ENCODE results near the gene BTBD16.

BTBD16 gene

GRCh38 chr10:122265896-122266295, 5.2 kb upstream of the BTBD16 start:
- Histone ChIP-seq H2AFZ (no peak overlapping the region), H3K36me3 (ENCODE audit: control insufficient read depth, insufficient read depth, low read length) (no peaks in the 10 kb centered on the region), H3K27me3 (ENCODE audit: control insufficient read depth, insufficient read depth, low read length) (no peaks in the 10 kb centered on the region), H3K9ac (no peak overlapping the region), H3K79me2 (no peaks in the 10 kb centered on the region), H3K9me3 (ENCODE audit: control insufficient read depth, low read length) (no peaks in the 10 kb centered on the region), H3K4me3 (ENCODE audit: low read depth, low read length) (no peak overlapping the region), H3K4me2 (ENCODE audit: low read length) (no peak overlapping the region), H3K27ac (no peak overlapping the region), H3K4me1 (no peaks in the 10 kb centered on the region)
- no peak for TF ChIP-seq CTCF (IDR thresholded peaks at IDR 0.05)

- no peaks in the 10 kb centered on the region for H3K4me1 ChIP-seq
- H2AFZ ChIP-seq, result peak overlapping the region; percentile 12
- no peak overlapping the region for H3K27ac ChIP-seq
- no peak overlapping the region for H3K9ac ChIP-seq
- H3K4me3 ChIP-seq (ENCODE audit: low read depth, low read length), result no peak overlapping the region
- H3K4me2 ChIP-seq (ENCODE audit: low read length), result no peak overlapping the region
- TF ChIP-seq CTCF (IDR thresholded peaks at IDR 0.05), result peak; percentile 93
- H3K9me3 ChIP-seq (ENCODE audit: control insufficient read depth, low read length), result no peaks in the 10 kb centered on the region
- no peaks in the 10 kb centered on the region for H3K27me3 ChIP-seq (ENCODE audit: control insufficient read depth, insufficient read depth, low read length)
- H3K79me2 ChIP-seq, result no peaks in the 10 kb centered on the region
- H3K36me3 ChIP-seq (ENCODE audit: control insufficient read depth, insufficient read depth, low read length), result no peaks in the 10 kb centered on the region
These were observed 3.0 kb upstream of the BTBD16 start for GRCh38 chr10:122267849-122268737.

- TF ChIP-seq CTCF (IDR thresholded peaks at IDR 0.05), result no peak
- no peaks in the 10 kb centered on the region for H3K4me1 ChIP-seq
- H3K27ac ChIP-seq, result no peak overlapping the region
- H3K9me3 ChIP-seq (ENCODE audit: control insufficient read depth, low read length), result no peaks in the 10 kb centered on the region
- no peak overlapping the region for H3K4me2 ChIP-seq (ENCODE audit: low read length)
- H3K27me3 ChIP-seq (ENCODE audit: control insufficient read depth, insufficient read depth, low read length), result no peaks in the 10 kb centered on the region
- no peaks in the 10 kb centered on the region for H3K79me2 ChIP-seq
- no peak overlapping the region for H3K4me3 ChIP-seq (ENCODE audit: low read depth, low read length)
- no peaks in the 10 kb centered on the region for H3K36me3 ChIP-seq (ENCODE audit: control insufficient read depth, insufficient read depth, low read length)
- H2AFZ ChIP-seq, result no peak overlapping the region
- no peak overlapping the region for H3K9ac ChIP-seq
These were observed 1.9 kb upstream of the BTBD16 start for GRCh38 chr10:122269059-122269687.

- no peaks in the 10 kb centered on the region for H3K36me3 ChIP-seq (ENCODE audit: control insufficient read depth, insufficient read depth, low read length)
- no peaks in the 10 kb centered on the region for H3K79me2 ChIP-seq
- no peaks in the 10 kb centered on the region for H3K27me3 ChIP-seq (ENCODE audit: control insufficient read depth, insufficient read depth, low read length)
- no peak overlapping the region for H3K4me3 ChIP-seq (ENCODE audit: low read depth, low read length)
- no peaks in the 10 kb centered on the region for H3K4me1 ChIP-seq
- no peak overlapping the region for H3K9ac ChIP-seq
- no peak overlapping the region for H3K27ac ChIP-seq
- no peak for TF ChIP-seq CTCF (IDR thresholded peaks at IDR 0.05)
- H3K4me2 ChIP-seq (ENCODE audit: low read length), result no peak overlapping the region
- no peak overlapping the region for H2AFZ ChIP-seq
- no peaks in the 10 kb centered on the region for H3K9me3 ChIP-seq (ENCODE audit: control insufficient read depth, low read length)
These were observed 3.0 kb downstream of the BTBD16 start for GRCh38 chr10:122273966-122274545.

Data from parathyroid adenoma (tissue), 2 donors.